Middle frontal gyrus (tissue), 1 donor: ENCODE data around the gene ETF1.
A peak's percentile ranks its signal among the peaks of the same experiment; 100 is the strongest.

Source experiments
- DNase-seq: peaks from one replicate; pipeline ENCODE4 v3.0.0-alpha.2; 2015; ENCODE audit warnings: low spot score; ENCODE audit errors: extremely low spot score

Gene ETF1

DNA sequence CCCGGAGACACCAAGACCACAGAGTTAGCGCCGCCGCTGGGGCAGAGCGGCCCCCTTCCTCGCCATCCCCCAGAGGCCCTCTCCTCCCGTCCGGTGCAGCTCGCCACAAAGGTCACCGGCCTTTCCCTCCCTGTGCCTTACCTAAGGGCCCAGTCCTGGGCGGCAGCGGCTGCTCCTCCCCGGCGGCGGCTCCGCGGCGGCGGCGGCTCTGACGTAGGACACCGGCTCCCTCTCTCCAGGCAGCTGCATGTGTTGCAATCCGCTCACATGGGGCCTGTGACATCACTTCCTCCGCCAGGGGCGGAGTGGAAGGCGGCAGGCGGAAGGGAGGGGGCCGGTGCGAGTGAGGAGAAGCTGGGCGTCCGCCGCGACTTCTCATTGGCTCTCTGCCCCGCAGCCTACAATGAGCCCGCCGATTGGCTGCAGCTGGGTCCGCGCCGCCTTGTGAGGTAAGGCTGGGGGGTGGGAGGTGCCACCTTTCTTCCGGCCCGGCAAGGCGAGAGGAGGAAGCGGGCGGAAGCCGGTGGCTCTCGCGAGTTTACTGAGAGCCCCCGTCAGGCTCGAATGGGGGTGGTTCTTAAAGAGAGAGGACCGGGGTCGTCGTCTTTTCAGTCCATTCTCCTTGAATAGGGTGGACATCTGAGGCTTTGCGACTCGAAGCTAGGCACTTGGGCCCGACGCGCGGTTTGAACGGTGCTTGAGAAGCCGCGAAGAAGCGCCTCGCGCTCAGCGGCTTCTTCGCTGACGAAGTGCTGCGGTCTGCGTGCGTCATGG lies at the start of gene ETF1:
Gene ETF1, minus strand, starts transcription at position 281 of the 774 bp plus-strand sequence. CDS start 318 bp downstream, outside the sequence.
- peak; percentile 99 for DNase-seq

DNA sequence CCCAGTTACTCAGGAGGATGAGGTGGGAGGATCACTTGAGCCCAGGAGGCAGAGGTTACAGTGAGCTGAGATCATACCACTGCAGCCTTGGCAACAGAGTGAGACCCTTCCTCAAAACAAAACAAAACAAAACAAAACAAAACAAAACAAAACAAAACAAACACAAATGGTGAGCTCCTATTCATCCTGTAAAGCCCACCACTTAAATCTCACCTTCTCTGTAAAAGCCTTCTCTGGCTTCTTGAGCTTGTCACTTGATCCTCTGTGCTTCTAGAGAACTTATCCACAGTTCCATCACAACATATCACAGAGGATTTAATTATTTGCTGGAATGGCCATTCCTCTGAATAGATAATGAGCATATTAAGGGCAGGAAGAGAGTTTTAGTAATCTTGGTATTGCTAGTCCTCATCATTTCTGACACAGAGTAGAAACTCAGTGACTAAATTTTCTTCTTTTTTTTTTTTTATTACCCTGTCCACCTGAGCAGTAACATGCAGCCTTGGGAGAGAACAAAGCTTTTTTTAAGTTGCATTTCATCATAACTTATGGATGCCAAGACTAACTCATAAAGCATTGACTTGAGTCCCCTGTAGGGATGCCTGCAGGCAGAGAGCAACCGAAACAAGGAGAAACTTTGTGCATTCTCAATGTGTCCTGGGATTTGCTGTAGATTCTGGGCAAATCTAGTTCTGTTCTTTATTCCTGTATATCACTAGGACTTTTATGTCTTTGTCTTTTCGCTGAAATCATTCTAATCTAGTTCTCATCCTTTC lies 45.2 kb upstream of the ETF1 start:
- DNase-seq = no peak

DNA sequence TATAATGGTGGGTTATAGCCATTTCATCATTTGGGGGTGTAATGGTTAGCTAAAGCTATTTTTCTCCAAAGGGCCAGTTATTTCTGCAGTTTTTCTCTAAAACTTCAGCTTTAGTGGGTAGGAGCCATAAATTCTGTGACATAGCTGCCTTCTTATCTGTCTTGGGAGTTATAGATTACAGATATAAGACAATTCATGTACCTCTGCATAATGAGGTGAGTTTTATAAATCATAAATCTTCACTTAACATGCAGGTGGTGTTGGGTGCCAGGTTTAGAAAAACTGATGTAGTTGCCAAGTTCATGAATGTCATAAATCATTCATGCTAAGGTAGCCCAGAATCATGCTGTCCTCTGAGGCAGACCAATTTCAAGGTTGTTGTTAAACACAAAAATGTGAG lies 42.1 kb upstream of the ETF1 start:
- no peak for DNase-seq

DNA sequence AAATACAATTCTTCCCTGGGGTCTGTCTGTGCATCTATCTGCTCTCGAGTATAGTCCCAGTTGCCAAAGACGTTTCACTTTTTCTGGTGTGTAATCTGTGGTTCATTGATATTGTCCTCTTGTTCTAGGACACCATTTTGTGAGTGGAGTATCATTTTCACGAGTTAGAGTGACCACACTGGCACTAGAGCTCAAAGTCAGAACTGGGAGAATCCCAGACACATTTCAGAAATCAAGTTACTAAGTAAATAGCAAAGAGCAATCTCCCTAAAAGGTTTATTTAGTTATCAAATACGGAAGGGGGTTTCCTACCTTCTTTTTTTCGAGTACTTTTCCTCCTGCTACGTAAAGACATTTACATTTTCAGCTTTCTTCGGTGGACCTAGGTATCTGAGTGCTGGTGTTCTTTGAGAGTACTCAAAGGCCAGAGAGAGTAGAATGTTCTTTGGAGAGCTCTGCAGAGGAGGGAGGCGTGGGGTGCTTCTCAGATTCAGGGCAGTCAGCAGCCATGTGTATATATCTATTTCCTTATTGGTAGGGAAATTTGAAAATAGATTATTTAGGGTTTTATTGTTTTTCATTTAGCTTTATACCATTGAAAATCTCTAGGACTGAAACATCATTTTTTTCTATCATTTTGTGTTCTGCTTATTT lies 41.1 kb upstream of the ETF1 start:
- DNase-seq = no peak

DNA sequence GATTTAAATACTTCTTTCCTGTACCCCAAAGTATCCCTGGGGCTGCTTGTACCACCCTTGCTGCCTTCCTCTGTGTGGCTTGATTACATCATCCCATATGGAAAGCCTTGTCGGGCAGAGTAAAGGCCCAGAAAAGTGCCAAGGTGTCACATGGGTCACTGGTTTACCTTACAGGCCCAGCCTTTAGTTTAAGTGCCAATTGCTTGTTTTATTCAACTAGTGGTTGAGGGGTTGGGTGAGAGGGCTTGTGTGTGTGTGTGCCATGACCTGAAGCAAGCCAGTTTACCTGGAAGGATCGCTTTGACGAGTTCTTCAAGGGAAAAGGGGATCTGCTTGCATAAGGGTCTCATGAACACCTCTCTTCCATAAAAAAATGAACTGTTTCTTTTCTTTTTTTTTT lies 39.9 kb upstream of the ETF1 start:
- no peak for DNase-seq

DNA sequence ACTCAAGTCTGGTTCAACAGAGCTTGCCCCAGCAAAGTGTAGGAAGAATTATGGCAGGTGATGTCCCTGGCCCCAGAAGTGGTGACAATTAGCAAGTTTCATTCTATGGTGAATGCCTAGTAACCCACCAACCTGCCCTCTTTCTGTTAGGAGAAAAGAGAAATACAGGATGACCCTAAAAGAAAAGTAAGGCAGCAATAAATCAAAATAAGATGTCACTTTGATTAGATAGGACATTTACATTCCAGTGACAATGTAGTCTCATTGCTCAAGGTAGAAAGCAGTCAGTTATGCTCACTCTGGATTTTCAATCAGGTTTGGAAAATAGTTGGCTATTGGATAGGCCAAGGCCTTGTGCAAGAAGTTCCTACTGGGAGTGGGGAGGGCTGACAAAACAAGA lies 37.7 kb upstream of the ETF1 start:
- DNase-seq = no peak

DNA sequence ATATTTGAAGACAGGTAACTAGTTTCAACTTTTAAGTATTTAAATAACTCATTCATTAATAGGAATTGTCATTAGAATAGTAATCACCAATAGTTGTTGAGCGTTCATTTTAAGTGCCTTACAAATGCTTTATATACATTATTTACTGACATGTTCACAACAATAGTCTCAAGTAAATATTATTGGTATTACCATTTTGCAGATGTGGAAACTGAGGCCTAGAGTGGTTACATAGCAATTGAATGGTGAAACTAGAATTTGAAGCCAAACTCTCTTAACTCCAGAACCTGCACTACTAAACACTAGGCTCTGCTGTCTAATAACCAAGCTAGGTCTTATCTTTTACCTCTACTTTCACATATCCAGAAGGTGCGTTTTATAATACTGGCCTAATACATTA lies 37.0 kb upstream of the ETF1 start:
- no peak for DNase-seq

DNA sequence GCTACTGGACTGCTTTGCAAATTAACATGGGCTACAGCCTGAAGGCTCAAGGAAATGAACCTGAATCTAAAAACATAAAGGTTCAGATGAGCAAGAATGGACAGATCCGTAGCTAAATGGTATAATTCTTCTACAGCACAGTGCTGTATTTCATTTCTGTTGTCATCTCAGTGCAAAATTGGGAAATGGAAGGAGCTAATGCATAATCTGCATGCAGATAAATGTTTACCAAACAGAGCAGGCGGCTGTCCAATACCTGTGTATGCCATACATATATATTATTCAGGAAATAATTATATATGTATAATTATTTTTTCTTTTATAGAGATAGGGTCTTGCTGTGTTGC lies 36.5 kb upstream of the ETF1 start:
- DNase-seq = no peak

DNA sequence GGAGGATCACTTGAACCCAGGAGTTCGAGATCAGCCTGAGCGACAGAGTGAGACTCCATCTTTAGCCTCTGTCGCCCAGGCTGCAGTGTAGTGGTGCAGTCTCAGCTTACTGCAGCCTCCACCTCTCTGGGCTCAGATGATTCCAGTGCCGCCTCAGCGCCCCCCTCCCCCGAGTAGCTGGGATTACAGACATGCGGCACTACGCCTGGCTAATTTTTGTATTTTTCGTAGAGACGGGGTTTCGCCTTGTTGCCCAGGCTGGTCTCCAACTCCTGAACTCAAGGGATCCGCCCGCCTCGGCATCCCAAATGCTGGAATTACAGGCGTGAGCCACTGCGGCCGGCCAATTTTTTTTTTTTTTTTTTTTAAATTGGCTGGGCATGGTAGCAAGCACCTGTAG lies 34.4 kb upstream of the ETF1 start:
- no peak for DNase-seq

DNA sequence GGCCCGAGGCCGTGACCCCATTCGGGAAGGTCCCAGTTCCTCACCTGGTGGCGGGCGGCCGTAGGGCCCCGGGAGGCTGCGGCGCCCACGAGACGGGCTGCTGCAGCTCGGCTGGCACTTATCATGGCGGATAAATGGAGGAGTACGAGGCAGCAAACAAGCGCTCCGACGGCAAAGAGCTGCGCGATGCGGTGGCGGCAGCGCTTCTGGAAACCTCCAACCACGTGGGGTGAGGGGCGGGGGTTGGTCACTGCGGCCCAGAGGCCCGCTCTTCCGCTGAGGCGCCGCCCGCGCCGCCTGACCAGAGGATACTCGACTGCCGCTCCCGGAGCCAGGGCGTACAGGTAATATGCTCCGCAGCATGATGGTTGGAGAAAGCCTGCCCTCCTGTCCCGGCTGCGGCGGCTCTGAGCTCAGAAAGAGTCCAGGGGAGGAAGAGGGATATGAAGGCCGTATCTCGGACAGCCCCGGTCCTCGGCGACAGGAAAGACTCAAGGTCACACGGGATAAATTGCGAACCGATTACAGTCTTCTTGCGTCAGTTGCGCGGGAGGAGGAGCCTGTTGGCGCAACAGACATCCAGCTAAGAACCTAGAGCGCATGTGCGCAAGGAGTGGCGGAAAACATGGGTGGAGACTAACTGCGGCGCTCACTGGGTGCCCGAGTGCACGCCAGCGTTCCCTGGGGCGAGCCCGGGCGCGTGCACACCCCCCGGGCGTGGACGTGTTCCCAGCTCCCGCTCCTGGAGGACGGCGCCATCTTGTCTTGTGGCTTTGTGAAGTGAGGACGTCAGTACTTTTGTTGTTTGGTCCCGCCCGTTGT lies 32.4 kb upstream of the ETF1 start, which contains the start of gene HSPA9:
Gene HSPA9, minus strand, starts transcription at position 208 of the 822 bp plus-strand sequence. Its CDS starts 83 bp downstream, at position 125.
- peak; percentile 99 for DNase-seq

DNA sequence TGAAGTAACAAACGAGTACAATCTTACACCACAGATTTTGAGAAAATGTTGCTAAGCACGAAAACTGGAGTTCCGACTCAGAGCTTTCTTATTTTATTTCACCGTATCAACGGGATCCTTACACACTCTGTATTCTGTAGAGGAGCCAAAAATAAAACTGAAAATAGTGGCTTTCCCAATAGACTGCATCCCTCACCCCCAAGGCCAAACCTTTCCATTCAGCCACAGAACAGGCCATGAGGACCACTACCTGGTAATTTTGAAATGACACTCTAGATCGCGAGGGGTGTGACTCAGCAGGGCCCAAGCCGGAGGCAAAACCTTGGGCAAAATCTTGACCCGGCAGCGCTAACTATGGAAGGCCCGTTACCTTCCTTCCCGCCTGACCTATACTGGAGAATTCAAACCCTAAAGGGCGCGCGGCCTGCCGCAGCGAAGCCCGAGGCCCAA lies 31.7 kb upstream of the ETF1 start:
- DNase-seq = no peak

DNA sequence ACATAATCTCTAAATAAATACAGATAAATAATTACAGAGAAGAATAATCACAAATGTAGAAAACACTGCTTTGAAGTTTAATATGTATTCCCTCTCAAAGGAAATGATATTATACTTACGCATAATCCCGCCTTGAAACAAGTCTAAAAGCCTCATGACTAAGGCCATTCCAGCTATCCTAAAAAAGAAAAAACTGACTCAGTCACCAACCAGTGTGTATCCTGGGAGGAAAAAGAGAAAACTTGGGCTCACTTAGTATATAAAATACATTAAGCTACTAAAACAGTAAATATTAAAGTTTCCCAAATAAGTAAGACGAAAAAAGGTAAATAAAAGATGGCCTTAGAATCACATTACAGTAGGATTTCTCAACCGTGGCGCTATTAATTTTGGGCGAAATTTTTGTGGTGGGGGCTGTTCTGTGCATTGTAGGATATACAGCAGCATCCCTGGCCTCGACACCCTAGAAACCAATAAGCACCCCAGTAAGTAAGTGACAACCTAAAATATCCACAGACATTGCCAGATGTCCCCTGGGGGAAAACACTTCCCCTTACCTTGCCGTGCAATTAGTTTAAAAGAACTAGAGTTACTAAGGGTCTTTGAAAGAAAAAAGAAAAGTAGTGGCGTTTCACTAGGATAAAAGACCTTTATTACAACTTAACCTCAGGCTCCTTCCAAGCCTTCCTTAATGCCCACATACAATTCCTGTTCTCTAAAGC lies 31.1 kb upstream of the ETF1 start:
- DNase-seq = no peak

DNA sequence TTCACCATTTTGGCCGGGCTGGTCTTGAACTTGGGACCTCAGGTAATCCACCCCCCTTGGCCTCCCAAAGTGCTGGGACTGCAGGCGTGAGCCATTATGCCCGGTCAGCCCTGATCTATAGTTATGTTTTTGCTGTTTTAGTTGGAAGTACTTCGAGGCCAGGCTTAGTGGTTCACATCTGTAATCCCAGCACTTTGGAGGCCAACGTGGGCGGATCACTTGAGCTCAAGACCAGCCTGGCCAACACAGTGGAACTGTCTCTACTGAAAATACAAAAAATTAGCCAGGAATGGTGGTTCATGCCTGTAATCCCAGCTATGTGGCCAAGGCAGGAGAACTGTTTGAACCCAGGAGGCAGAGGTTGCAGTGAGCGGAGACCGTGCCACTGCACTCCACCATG lies 30.2 kb upstream of the ETF1 start:
- DNase-seq = no peak

DNA sequence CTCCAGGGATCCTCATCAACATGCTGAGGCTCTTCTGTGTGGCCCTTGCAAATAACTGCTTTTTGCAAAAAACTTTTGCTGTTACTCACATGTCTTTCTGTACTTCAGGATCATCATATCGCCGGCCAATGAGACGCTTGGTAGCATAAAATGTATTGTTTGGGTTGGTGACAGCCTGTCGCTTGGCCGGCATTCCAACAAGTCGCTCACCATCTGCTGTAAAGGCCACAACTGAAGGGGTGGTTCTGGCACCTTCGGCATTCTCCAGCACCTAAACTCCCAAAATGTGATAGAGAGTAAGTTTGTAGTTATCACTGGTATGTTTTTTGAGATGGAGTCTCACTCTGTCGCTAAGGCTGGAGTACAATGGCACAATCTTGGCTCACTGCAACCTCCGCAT lies 27.8 kb upstream of the ETF1 start:
- DNase-seq = no peak

DNA sequence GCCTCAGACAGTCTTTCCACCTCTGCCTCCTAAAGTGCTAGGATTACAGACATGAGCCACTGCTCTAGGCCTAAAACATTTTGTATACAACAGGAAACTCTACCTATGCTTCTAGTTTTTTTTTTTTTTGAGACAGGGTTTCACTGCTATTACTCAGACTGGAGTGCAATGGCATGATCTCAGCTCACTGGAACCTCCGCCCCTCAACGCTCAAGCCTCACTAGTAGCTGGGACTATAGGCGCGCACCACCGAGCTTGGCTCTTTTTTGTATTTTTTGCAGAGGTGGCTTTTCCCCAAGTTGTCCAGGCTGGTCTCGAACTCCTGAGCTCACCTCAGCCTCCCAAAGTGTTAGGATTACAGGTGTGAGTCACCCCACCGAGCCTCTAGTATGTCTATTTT lies 26.7 kb upstream of the ETF1 start:
- DNase-seq = no peak

DNA sequence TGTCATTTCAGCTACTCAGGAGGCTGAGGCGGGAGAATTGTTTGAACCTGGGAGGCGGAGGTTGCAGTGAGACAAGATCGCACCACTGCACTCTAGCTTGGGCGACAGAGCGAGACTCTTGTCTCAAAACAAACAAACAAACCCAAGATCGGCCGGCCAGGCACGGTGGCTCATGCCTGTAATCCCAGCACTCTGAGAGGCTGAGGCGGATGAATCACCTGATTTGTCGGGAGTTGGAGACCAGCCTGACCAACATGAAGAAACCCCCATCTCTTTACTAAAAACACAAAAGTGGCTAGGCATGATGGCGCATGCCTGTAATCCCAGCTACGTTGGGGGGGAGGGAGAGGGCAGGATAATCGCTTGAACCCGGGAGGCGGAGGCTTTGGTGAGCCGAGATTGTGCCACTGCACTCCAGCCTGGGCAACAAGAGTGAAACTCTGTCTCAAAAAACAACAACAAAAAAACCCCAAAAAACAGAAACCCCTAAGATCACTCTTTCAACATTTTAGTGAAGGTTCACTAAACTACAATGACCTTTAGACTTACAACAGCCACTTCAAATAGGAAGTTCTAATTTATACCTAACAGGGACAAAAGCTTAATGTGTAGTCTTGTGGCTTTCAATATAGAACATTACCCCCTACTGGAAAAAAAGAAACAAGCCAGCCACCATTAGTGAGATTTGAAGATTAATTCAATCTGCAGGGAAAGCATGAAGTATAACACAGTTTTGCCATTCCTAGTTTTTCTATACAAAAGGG lies 25.2 kb upstream of the ETF1 start:
- DNase-seq = no peak

DNA sequence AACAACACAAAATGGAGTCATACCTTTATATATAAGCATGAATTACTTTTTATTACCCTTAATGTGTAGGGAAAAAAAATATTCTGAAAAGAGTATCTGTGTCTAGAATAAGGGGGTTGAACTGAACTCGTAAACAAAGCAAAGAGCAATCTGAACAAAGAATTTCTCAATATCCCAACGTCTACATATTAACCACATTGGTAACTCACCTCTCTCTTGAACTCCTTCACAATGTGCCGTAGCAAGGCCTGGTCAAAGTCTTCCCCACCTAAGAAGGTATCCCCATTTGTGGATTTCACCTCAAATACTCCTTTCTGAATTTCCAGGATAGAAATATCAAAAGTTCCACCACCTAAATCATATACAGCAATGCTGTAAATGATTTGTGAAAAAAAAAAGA lies 23.8 kb upstream of the ETF1 start:
- no peak for DNase-seq

DNA sequence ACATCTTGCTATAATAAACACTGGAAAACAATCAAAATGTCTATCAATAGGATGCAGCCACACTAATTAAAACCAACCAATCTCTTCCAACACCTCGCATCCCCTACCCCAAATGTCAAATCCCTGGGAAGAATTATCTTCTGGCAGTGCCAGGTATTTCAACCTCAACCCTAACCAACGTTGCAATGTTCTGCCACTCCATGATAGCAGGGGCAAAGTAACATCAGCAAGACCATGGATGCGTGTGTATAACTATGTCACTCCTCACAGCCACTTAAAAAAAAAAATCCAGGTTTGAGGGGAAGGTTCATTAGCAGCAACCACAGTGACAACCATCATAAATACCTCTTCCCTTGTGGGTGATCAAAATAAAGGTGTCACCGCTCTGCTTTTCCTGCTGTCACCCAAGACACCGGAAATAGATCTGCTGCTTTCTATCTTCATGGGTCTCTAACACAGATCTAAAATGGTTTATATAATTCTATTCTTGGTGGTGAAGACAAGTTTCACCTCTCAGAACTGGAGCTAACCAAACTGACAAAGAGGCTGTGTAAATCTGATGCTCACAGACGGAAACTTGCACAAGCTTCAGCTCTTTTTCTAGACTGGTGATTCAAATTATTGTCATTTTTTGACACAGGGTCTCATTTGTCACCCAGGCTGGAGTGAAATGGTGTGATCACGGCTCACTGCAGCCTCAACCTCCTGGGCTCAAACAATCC lies 22.2 kb upstream of the ETF1 start:
- no peak for DNase-seq

DNA sequence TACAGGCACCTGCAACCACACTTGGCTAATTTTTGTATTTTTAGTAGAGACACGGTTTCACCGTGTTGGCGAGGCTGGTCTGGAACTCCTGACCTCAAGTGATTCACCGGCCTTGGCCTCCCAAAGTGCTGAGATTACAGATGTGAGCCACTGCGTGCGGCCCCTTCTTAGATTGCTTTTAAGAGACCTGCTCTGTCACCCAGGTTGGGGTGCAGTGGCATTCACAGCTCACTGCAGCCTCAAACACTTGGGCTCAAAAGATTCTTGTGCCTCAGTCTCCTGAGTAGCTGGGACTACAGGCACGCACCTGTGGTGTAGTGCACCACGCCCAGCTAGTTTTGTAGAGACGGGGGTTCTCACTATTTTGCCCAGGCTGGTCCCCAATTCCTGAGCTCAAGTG lies 21.2 kb upstream of the ETF1 start:
- DNase-seq = no peak
